ENCODE results near the gene PERCC1. TPM values are rescaled to one million over a fixed set of nuclear protein-coding genes. Genes with fewer than 3 reads are reported as not detected.
A peak's percentile ranks its signal among the peaks of the same experiment; 100 is the strongest.

Gene PERCC1
- polyA plus RNA-seq (2013, experiment 1 of 4), result not detected
- not detected for polyA plus RNA-seq (2013, experiment 2 of 4)
- polyA plus RNA-seq (2013, experiment 3 of 4), result not detected
- not detected for polyA plus RNA-seq (2013, experiment 4 of 4)

DNA sequence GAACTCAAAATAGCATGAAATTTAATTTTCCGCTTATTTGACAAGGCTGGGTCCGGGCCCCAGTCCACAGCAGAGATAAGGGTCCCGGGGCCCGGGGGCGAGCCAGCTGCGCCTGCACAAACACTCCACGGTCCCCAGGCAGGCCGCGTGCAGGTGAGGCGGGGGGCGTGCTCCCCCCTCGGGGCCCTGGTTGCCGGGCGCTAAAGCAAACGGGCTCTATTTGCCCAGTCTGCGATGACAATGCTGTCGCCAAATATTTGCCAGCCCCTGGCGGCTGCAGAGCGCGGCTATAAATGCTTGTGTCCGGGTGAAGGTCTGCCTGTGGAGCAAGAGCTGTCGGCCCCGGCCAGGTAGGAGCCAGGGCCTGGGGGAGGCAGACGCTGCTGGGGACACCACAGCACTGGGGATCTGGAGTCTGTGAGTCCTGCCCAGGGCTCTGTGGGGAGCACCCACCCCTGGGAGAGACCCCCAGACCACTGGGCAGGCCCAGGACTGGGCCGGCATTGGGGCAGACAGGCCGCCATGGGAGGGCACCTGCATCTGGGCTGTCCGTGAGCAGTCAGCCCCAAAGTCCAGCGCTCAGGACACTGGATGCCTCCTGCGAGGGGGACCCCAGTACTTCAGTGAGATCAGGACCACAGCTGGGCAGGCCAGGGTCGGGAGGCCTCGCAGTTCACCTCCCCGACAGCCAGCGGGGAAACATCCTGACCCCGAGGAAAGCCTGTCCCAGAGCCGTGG is at the start of gene PERCC1:
TSS of gene PERCC1 (plus strand) at position 320 of the 738 bp plus-strand sequence. CDS start 1,516 bp downstream, outside the sequence.
- H3K4me1 ChIP-seq (ENCODE audit: control insufficient read depth, insufficient read depth, low read length), result peaks cover 16% of the 10 kb centered on the region
- H3K36me3 ChIP-seq (ENCODE audit: control insufficient read depth, insufficient read depth, low read length), result no peaks in the 10 kb centered on the region
- no peak within 1 kb of the TSS for H3K4me3 ChIP-seq (ENCODE audit: insufficient read depth, low read depth, low read length)
- no peaks in the 10 kb centered on the region for H3K9me3 ChIP-seq (ENCODE audit: control insufficient read depth, low read length)
- H3K27ac ChIP-seq (ENCODE audit: insufficient read depth, low read depth, low read length, poor library complexity, severe bottlenecking), result peak within 1 kb of the TSS; percentile 44
- WGBS, 2 experiments, result 90 to 93% methylated on average over 35 of the region's 35 CpGs
- H3K27me3 ChIP-seq (ENCODE audit: control insufficient read depth, insufficient read depth, low read length, poor library complexity, severe bottlenecking), result no peaks in the 10 kb centered on the region

DNA sequence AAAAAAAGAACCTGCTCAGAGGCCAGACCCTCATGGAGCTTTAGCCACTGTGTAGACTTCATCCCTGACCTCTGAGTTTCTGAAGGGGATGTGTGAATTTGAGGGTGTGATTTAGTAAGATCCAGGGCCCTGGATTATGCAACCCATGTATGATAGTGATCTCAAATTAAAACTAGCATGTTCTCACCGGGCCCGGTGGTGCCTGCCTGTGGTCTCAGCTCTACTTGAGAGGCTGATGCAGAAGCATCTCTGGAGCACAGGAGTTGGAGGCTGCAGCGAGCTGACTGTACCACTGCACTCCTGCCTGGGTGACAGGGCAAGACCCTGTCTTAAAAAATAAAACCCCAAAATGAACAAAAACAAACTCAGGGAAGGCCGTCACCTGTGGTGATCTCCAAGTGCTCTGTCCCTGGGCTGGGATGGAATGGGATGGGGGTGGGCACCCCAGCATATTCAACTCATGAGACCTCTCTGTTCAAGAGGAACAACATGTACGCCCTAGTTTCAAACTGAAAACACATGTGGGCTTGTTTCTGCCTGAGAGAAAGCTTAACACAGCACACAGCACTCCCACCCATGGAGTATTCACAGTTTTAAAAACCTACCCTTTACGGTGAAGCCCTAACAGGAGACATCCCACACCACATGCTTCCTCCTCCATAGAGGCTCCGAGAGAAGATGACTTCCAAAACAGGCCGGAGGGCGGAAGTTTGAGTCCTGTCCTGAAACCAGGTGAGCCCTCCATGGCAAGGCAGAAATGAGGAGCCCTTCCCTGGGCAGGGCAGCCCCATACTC is 49.1 kb upstream of the PERCC1 start:
- Histone ChIP-seq H3K4me1 (ENCODE audit: control insufficient read depth, insufficient read depth, low read length) (peaks cover 14% of the 10 kb centered on the region), H3K27me3 (ENCODE audit: control insufficient read depth, insufficient read depth, low read length, poor library complexity, severe bottlenecking) (peaks cover 14% of the 10 kb centered on the region), H3K4me3 (ENCODE audit: insufficient read depth, low read depth, low read length) (no peak overlapping the region), H3K9me3 (ENCODE audit: control insufficient read depth, low read length) (no peaks in the 10 kb centered on the region), H3K36me3 (ENCODE audit: control insufficient read depth, insufficient read depth, low read length) (no peaks in the 10 kb centered on the region), H3K27ac (ENCODE audit: insufficient read depth, low read depth, low read length, poor library complexity, severe bottlenecking) (no peak overlapping the region)
- 94 to 96% methylated on average over 9 of the region's 9 CpGs for WGBS, 2 experiments

DNA sequence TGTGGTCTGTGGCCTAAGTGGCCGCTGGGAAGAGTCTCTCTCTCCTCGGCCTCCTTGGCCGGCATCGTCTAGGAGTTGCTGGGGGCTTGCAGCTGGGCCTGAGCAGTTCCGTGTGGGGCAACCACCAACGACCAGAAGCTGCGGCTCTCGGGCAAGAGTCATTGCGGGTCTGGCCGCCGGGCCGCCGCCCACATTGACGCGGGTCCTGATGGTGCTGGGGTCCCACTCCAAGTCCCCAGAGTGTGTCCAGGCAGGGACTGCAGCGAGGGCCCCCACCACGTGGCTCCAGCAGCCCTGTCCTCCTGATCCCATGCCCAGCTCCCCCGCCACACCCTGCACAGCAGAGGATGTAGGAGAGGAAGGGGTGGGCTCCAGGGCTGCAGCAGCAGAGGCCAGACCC is 47.3 kb upstream of the PERCC1 start:
- H3K27me3 ChIP-seq (ENCODE audit: control insufficient read depth, insufficient read depth, low read length, poor library complexity, severe bottlenecking), result peaks cover 8% of the 10 kb centered on the region
- H3K4me3 ChIP-seq (ENCODE audit: insufficient read depth, low read depth, low read length), result no peak overlapping the region
- H3K27ac ChIP-seq (ENCODE audit: insufficient read depth, low read depth, low read length, poor library complexity, severe bottlenecking), result no peak overlapping the region
- H3K9me3 ChIP-seq (ENCODE audit: control insufficient read depth, low read length), result no peaks in the 10 kb centered on the region
- whole genome bisulfite sequencing, 2 experiments, result 92 to 96% methylated on average over 18 of the region's 18 CpGs
- peaks cover 4% of the 10 kb centered on the region for H3K4me1 ChIP-seq (ENCODE audit: control insufficient read depth, insufficient read depth, low read length)
- no peaks in the 10 kb centered on the region for H3K36me3 ChIP-seq (ENCODE audit: control insufficient read depth, insufficient read depth, low read length)

DNA sequence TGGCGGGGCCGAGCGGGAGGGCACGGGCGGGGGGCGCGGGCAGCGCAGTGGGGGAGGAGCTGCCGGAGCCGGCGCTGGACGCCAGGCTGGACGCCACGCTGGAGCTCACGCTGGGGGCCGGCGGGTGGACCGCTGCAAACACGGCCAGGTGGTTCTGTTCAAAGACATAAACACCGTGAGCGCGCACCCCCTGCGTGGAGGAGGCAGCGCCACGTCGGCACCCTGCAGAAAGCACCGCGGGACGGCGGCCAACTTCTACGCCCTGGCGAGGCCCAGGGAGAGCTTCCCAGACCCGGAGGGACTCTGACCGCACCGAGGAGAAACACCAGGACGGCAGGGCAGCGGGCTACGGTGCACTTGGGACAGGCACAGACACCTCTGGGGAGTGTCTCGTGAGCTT is 45.6 kb upstream of the PERCC1 start:
- Histone ChIP-seq H3K4me3 (ENCODE audit: insufficient read depth, low read depth, low read length) (no peak overlapping the region), H3K9me3 (ENCODE audit: control insufficient read depth, low read length) (no peaks in the 10 kb centered on the region), H3K36me3 (ENCODE audit: control insufficient read depth, insufficient read depth, low read length) (no peaks in the 10 kb centered on the region), H3K27ac (ENCODE audit: insufficient read depth, low read depth, low read length, poor library complexity, severe bottlenecking) (no peak overlapping the region), H3K4me1 (ENCODE audit: control insufficient read depth, insufficient read depth, low read length) (no peaks in the 10 kb centered on the region), H3K27me3 (ENCODE audit: control insufficient read depth, insufficient read depth, low read length, poor library complexity, severe bottlenecking) (no peaks in the 10 kb centered on the region)
- 96% methylated on average over 39 of the region's 39 CpGs for WGBS, 2 experiments

DNA sequence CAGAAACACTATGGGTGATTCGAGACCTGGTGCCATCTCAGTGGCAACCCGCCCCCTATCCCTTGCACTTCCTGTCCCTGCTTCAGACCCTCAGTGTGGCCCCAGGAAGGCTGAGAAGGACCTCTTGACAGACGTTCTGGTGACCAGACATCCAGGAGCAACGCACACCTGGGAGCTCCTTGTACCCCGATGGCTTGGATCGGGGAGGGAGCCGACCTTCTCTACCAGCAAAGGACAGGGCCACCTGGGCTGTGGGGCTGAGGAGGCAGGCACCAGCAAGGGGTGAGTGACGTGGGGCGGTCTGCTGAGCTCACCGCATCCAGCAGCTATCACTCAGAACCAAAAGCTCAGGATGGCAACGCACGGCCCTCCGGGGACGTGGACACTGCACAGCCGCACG is 43.5 kb upstream of the PERCC1 start:
- no peaks in the 10 kb centered on the region for H3K27me3 ChIP-seq (ENCODE audit: control insufficient read depth, insufficient read depth, low read length, poor library complexity, severe bottlenecking)
- no peaks in the 10 kb centered on the region for H3K4me1 ChIP-seq (ENCODE audit: control insufficient read depth, insufficient read depth, low read length)
- WGBS, 2 experiments, result 93 to 94% methylated on average over 16 of the region's 16 CpGs
- no peak overlapping the region for H3K27ac ChIP-seq (ENCODE audit: insufficient read depth, low read depth, low read length, poor library complexity, severe bottlenecking)
- H3K36me3 ChIP-seq (ENCODE audit: control insufficient read depth, insufficient read depth, low read length), result no peaks in the 10 kb centered on the region
- no peaks in the 10 kb centered on the region for H3K9me3 ChIP-seq (ENCODE audit: control insufficient read depth, low read length)
- H3K4me3 ChIP-seq (ENCODE audit: insufficient read depth, low read depth, low read length), result no peak overlapping the region

DNA sequence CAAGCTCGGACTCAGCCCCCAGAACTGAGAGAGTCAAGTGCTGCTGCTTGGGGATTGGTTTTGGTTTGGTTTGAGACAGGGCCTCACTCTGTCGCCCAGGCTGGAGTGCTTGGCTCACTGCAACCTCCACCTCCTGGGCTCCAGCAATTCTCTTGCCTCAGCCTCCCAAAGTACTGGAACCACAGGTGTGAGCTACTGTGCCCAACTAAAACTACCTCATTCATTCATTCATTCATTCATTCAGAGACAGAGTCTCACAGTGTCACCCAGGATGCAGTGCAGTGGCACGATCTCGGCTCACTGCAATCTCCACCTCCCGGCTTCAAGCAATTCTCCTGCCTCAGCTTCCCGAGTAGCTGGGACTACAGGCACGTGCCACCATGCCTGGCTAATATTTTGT is 41.1 kb upstream of the PERCC1 start:
- H3K4me3 ChIP-seq (ENCODE audit: insufficient read depth, low read depth, low read length), result no peak overlapping the region
- WGBS, 2 experiments, result 93 to 94% methylated on average over 7 of the region's 7 CpGs
- H3K27ac ChIP-seq (ENCODE audit: insufficient read depth, low read depth, low read length, poor library complexity, severe bottlenecking), result no peak overlapping the region
- no peaks in the 10 kb centered on the region for H3K27me3 ChIP-seq (ENCODE audit: control insufficient read depth, insufficient read depth, low read length, poor library complexity, severe bottlenecking)
- no peaks in the 10 kb centered on the region for H3K36me3 ChIP-seq (ENCODE audit: control insufficient read depth, insufficient read depth, low read length)
- no peaks in the 10 kb centered on the region for H3K9me3 ChIP-seq (ENCODE audit: control insufficient read depth, low read length)
- no peaks in the 10 kb centered on the region for H3K4me1 ChIP-seq (ENCODE audit: control insufficient read depth, insufficient read depth, low read length)

DNA sequence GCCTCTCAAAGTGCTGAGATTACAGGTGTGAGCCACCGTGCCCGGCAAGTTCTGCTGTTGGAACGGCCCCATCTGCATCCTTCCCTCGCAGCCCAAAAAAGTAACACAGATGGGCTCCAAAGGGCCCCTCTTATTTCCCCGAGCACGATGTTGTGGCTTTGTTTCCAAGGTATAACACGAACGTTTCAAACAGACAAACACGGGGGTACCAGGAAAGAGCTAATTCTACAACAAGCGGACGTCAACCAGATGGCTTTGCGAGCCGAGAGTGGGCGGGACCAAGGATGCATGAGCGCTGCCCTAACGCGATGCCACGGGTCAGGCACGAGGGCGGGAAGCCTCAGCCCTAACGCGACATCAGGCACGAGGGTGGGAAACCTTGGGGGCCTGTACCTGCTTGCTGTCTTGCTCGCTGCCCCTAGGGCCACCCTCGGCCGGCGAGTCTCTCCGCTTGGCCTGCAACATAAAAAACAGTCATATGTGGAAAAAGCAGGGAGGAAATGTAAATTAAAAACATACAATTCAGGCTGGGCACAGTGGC is 40.6 kb upstream of the PERCC1 start:
- Histone ChIP-seq H3K9me3 (ENCODE audit: control insufficient read depth, low read length) (no peaks in the 10 kb centered on the region), H3K27me3 (ENCODE audit: control insufficient read depth, insufficient read depth, low read length, poor library complexity, severe bottlenecking) (no peaks in the 10 kb centered on the region), H3K4me1 (ENCODE audit: control insufficient read depth, insufficient read depth, low read length) (no peaks in the 10 kb centered on the region), H3K27ac (ENCODE audit: insufficient read depth, low read depth, low read length, poor library complexity, severe bottlenecking) (no peak overlapping the region), H3K4me3 (ENCODE audit: insufficient read depth, low read depth, low read length) (no peak overlapping the region), H3K36me3 (ENCODE audit: control insufficient read depth, insufficient read depth, low read length) (no peaks in the 10 kb centered on the region)
- 92 to 93% methylated on average over 28 of the region's 28 CpGs for WGBS, 2 experiments

DNA sequence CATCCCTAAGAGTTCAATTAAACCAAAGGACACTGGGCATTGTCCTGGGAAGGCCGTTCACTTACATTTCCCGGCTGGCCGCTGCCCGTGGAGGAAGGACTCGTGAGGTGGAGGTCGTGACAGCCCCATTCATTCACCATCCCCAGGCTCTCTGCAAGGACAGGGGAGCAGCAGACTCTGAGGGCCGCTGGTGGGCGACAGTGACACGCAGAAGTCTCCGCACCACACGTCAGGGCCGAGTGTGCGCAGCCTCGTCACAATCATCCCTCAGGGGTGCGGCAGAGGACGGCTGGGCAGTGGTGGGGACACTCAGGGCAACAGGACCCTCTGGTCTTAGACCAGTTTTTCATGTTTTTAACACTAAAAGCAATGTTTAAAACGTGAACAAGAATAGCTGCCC is 38.1 kb upstream of the PERCC1 start:
- Histone ChIP-seq H3K27me3 (ENCODE audit: control insufficient read depth, insufficient read depth, low read length, poor library complexity, severe bottlenecking) (no peaks in the 10 kb centered on the region), H3K36me3 (ENCODE audit: control insufficient read depth, insufficient read depth, low read length) (no peaks in the 10 kb centered on the region), H3K4me3 (ENCODE audit: insufficient read depth, low read depth, low read length) (no peak overlapping the region), H3K27ac (ENCODE audit: insufficient read depth, low read depth, low read length, poor library complexity, severe bottlenecking) (no peak overlapping the region), H3K4me1 (ENCODE audit: control insufficient read depth, insufficient read depth, low read length) (no peaks in the 10 kb centered on the region), H3K9me3 (ENCODE audit: control insufficient read depth, low read length) (no peaks in the 10 kb centered on the region)
- WGBS, 2 experiments, result 93 to 95% methylated on average over 17 of the region's 17 CpGs

DNA sequence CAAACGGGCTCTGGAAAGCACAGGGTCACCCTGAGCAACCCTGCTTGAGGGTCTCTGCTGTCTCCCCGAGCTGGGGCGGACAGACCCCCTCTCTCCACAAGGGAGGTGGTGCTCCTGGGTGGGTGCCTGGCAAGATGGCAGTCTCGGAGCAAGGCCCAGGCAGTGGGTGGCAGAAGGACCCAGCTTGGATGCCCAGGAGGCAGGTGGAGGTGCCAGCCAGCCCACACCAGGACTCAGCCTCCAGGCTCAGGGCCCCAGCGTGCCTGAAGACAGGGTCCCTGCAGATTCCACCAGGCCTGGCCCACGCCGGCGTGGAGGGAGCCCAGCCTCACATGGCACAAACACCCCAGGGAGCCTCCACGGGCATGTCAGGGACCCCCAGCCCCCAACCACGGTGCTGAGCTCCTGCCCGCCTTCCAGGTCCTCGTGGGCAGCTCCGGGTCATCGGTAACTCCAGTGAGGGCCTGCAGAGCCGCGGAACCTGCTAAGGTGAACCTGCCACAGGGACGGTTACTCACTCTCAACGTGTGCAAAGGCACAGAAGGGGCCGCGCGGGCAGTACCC is 37.2 kb upstream of the PERCC1 start:
- 94 to 96% methylated on average over 21 of the region's 21 CpGs for WGBS, 2 experiments
- Histone ChIP-seq H3K27ac (ENCODE audit: insufficient read depth, low read depth, low read length, poor library complexity, severe bottlenecking) (no peak overlapping the region), H3K4me3 (ENCODE audit: insufficient read depth, low read depth, low read length) (no peak overlapping the region), H3K27me3 (ENCODE audit: control insufficient read depth, insufficient read depth, low read length, poor library complexity, severe bottlenecking) (no peaks in the 10 kb centered on the region), H3K9me3 (ENCODE audit: control insufficient read depth, low read length) (no peaks in the 10 kb centered on the region), H3K4me1 (ENCODE audit: control insufficient read depth, insufficient read depth, low read length) (no peaks in the 10 kb centered on the region), H3K36me3 (ENCODE audit: control insufficient read depth, insufficient read depth, low read length) (no peaks in the 10 kb centered on the region)

Measured in ectodermal cell (in vitro differentiated cells).